ENCODE results near the gene EVA1A. TPM values are rescaled to one million over a fixed set of nuclear protein-coding genes. Genes with fewer than 3 reads are reported as not detected.

EVA1A gene
- total RNA-seq, 5 donors from 2014 or later (not counting 1 experiment from before 2014, with no cell fraction given) = 0.62 TPM; not detected in 4

GRCh38 chr2:75561566-75562512 is 1.1 kb upstream of the EVA1A start:
- Mint-ChIP-seq H3K36me3 (no peaks in the 10 kb centered on the region), H3K27me3 (peaks cover 41 to 48% of the 10 kb centered on the region in 2 donors), H3K27ac (no peak overlapping the region), H3K9me3 (no peaks in the 10 kb centered on the region), H3K4me1 (peaks cover 15 to 25% (median 16%) of the 10 kb centered on the region in 3 donors), H3K4me3 (peak overlapping the region in 2 of 3 donors; percentile 77 to 91)
- ChIA-PET CTCF (interaction anchor here in 1 of 2 donors (0.7 kb wide), 1 partner anchor 18 kb away, joined by 4 read pairs; no protein-coding TSS in a partner anchor), POLR2A (no interaction called here)
- ATAC-seq (replicated peaks in 1 of 4) (no peak), DNase-seq (no peak)
- 74% methylated on average over 7 of the region's 11 CpGs for WGBS (ENCODE audit: insufficient coverage)
- Histone ChIP-seq H3K27me3 (replicated peaks in 1 of 2; ENCODE audit: control insufficient read depth in 2 of 2, extremely low read depth in 1 of 2, insufficient read depth in 2 of 2, low read length in 1 of 2) (peaks cover 0 to 34% of the 10 kb centered on the region in 2 experiments), H3K4me3 (ENCODE audit: control insufficient read depth in 1 of 2, extremely low read depth in 1 of 2, low read length in 1 of 2) (peak overlapping the region in 1 of 2 donors; percentile 94), H3K4me1 (ENCODE audit: control insufficient read depth in 1 of 2, extremely low read depth in 1 of 2, insufficient read depth in 2 of 2, low read length in 2 of 2) (peaks cover 14 to 57% of the 10 kb centered on the region in 2 experiments), H3K36me3 (ENCODE audit: control insufficient read depth in 2 of 2, extremely low read depth in 1 of 2, insufficient read depth in 1 of 2, low read length in 1 of 2) (no peaks in the 10 kb centered on the region), H3K9me3 (no peaks in the 10 kb centered on the region), H3K27ac (ENCODE audit: low read length) (no peak overlapping the region)

GRCh38 chr2:75560022-75560767 is 544 bp downstream of the EVA1A start:
- CTCF ChIA-PET = no interaction called here
- Histone ChIP-seq H3K36me3 (ENCODE audit: control insufficient read depth in 2 of 2, extremely low read depth in 1 of 2, insufficient read depth in 1 of 2, low read length in 1 of 2) (no peaks in the 10 kb centered on the region), H3K4me3 (ENCODE audit: control insufficient read depth in 1 of 2, extremely low read depth in 1 of 2, low read length in 1 of 2) (peak overlapping the region; percentile 10 to 94), H3K4me1 (ENCODE audit: control insufficient read depth in 1 of 2, extremely low read depth in 1 of 2, insufficient read depth in 2 of 2, low read length in 2 of 2) (peaks cover 14 to 41% of the 10 kb centered on the region in 2 experiments), H3K27ac (ENCODE audit: low read length) (no peak overlapping the region), H3K9me3 (no peaks in the 10 kb centered on the region), H3K27me3 (replicated peaks in 1 of 2; ENCODE audit: control insufficient read depth in 2 of 2, extremely low read depth in 1 of 2, insufficient read depth in 2 of 2, low read length in 1 of 2) (peaks cover 0 to 38% of the 10 kb centered on the region in 2 experiments)
- Mint-ChIP-seq H3K4me3 (peak overlapping the region; percentile 65 to 91 (median 68)), H3K27me3 (peaks cover 50% of the 10 kb centered on the region in 2 donors), H3K27ac (no peak overlapping the region), H3K9me3 (no peaks in the 10 kb centered on the region), H3K4me1 (peaks cover 15 to 25% (median 16%) of the 10 kb centered on the region in 3 donors), H3K36me3 (no peaks in the 10 kb centered on the region)
- WGBS (ENCODE audit: insufficient coverage) = 3% methylated on average over 43 of the region's 43 CpGs
- ATAC-seq (replicated peaks in 1 of 4) = peak in 2 of 4 experiments; percentile 42 to 53
- POLR2A ChIA-PET = no interaction called here
- DNase-seq = no peak

DNA sequence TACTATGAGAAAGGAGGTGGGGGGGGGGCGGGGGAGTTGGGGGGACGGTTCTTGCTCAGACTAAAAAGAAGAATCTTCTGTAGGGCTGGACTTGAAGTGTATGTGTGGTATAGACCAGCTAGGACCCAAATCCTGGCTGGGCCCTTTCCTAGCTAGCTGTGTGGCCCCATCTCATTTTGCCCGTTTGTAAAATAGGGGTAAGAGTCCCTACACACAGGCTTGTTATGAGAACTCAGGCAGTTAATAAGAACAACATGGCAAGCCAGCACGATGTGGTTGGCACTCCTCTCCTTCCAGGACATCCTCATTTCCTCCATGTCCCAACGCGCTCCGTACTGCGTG is 1.1 kb downstream of the EVA1A start:
- Mint-ChIP-seq H3K27ac (no peak overlapping the region), H3K4me3 (peak overlapping the region in 2 of 3 donors; percentile 68 to 91), H3K9me3 (no peaks in the 10 kb centered on the region), H3K36me3 (no peaks in the 10 kb centered on the region), H3K27me3 (peaks cover 45 to 53% of the 10 kb centered on the region in 2 donors), H3K4me1 (peaks cover 15 to 25% (median 16%) of the 10 kb centered on the region in 3 donors)
- ChIA-PET CTCF (no interaction called here), POLR2A (no interaction called here)
- H3K4me1 ChIP-seq (ENCODE audit: control insufficient read depth in 1 of 2, extremely low read depth in 1 of 2, insufficient read depth in 2 of 2, low read length in 2 of 2) = peaks cover 14 to 36% of the 10 kb centered on the region in 2 experiments
- 12% methylated on average over 5 of the region's 8 CpGs for WGBS (ENCODE audit: insufficient coverage)
- no peak for DNase-seq
- H3K9me3 ChIP-seq = no peaks in the 10 kb centered on the region
- no peak overlapping the region for H3K27ac ChIP-seq (ENCODE audit: low read length)
- H3K4me3 ChIP-seq (ENCODE audit: control insufficient read depth in 1 of 2, extremely low read depth in 1 of 2, low read length in 1 of 2) = peak overlapping the region in 1 of 2 donors; percentile 94
- peaks cover 0 to 38% of the 10 kb centered on the region in 2 experiments for H3K27me3 ChIP-seq (replicated peaks in 1 of 2; ENCODE audit: control insufficient read depth in 2 of 2, extremely low read depth in 1 of 2, insufficient read depth in 2 of 2, low read length in 1 of 2)
- ATAC-seq (replicated peaks in 1 of 4) = no peak
- H3K36me3 ChIP-seq (ENCODE audit: control insufficient read depth in 2 of 2, extremely low read depth in 1 of 2, insufficient read depth in 1 of 2, low read length in 1 of 2) = no peaks in the 10 kb centered on the region

GRCh38 chr2:75558786-75559679 is 1.7 kb downstream of the EVA1A start:
- Mint-ChIP-seq H3K36me3 (no peaks in the 10 kb centered on the region), H3K4me3 (peak overlapping the region in 2 of 3 donors; percentile 1 to 91), H3K4me1 (peaks cover 15 to 24% (median 16%) of the 10 kb centered on the region in 3 donors), H3K27ac (no peak overlapping the region), H3K27me3 (peaks cover 42 to 53% of the 10 kb centered on the region in 2 donors), H3K9me3 (no peaks in the 10 kb centered on the region)
- ChIA-PET CTCF (no interaction called here), POLR2A (no interaction called here)
- Histone ChIP-seq H3K4me3 (ENCODE audit: control insufficient read depth in 1 of 2, extremely low read depth in 1 of 2, low read length in 1 of 2) (no peak overlapping the region), H3K27me3 (replicated peaks in 1 of 2; ENCODE audit: control insufficient read depth in 2 of 2, extremely low read depth in 1 of 2, insufficient read depth in 2 of 2, low read length in 1 of 2) (peaks cover 0 to 37% of the 10 kb centered on the region in 2 experiments), H3K36me3 (ENCODE audit: control insufficient read depth in 2 of 2, extremely low read depth in 1 of 2, insufficient read depth in 1 of 2, low read length in 1 of 2) (no peaks in the 10 kb centered on the region), H3K27ac (ENCODE audit: low read length) (no peak overlapping the region), H3K4me1 (ENCODE audit: control insufficient read depth in 1 of 2, extremely low read depth in 1 of 2, insufficient read depth in 2 of 2, low read length in 2 of 2) (peaks cover 14 to 30% of the 10 kb centered on the region in 2 experiments), H3K9me3 (no peaks in the 10 kb centered on the region)
- WGBS (ENCODE audit: insufficient coverage) = 68% methylated on average over 2 of the region's 9 CpGs
- DNase-seq = no peak
- ATAC-seq (replicated peaks in 1 of 4) = no peak

DNA sequence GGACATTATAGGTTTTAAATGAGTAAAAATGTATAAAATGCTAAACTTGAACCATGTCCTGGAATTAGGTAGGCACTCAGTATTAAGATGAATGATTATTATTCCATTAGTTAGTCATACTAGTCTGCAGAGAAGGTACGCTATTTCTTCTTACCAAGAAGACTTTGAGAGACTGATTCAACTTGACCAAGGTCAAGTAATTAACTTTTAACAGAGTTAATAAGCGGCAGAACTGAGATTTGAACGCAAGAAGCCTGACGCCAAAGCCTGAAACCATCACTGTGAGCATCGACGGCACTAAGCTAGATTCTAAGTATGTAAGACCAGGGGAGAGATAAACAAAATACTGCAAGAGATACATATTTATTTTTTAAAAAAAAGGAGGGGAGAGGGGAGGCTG is 2.6 kb downstream of the EVA1A start:
- no peak for DNase-seq
- no CpG with 5 or more reads among the region's 6 CpGs for WGBS (ENCODE audit: insufficient coverage)
- H3K27ac Mint-ChIP-seq = no peak overlapping the region
- CTCF ChIA-PET = no interaction called here
- peaks cover 38 to 54% of the 10 kb centered on the region in 2 donors for H3K27me3 Mint-ChIP-seq
- ATAC-seq (replicated peaks in 1 of 4) = no peak
- POLR2A ChIA-PET = no interaction called here
- Histone ChIP-seq H3K4me3 (ENCODE audit: control insufficient read depth in 1 of 2, extremely low read depth in 1 of 2, low read length in 1 of 2) (no peak overlapping the region), H3K27me3 (replicated peaks in 1 of 2; ENCODE audit: control insufficient read depth in 2 of 2, extremely low read depth in 1 of 2, insufficient read depth in 2 of 2, low read length in 1 of 2) (peaks cover 0 to 38% of the 10 kb centered on the region in 2 experiments), H3K9me3 (no peaks in the 10 kb centered on the region), H3K36me3 (ENCODE audit: control insufficient read depth in 2 of 2, extremely low read depth in 1 of 2, insufficient read depth in 1 of 2, low read length in 1 of 2) (no peaks in the 10 kb centered on the region), H3K27ac (ENCODE audit: low read length) (no peak overlapping the region), H3K4me1 (ENCODE audit: control insufficient read depth in 1 of 2, extremely low read depth in 1 of 2, insufficient read depth in 2 of 2, low read length in 2 of 2) (peaks cover 14 to 21% of the 10 kb centered on the region in 2 experiments)
- H3K4me3 Mint-ChIP-seq = peak overlapping the region in 1 of 3 donors; percentile 40
- H3K9me3 Mint-ChIP-seq = no peaks in the 10 kb centered on the region
- peaks cover 15 to 18% (median 16%) of the 10 kb centered on the region in 3 donors for H3K4me1 Mint-ChIP-seq
- no peaks in the 10 kb centered on the region for H3K36me3 Mint-ChIP-seq

All from T-cell (primary cell).